B cell (primary cell): ENCODE results near the gene DIS3L2. TPM values are rescaled to one million over a fixed set of nuclear protein-coding genes. Genes with fewer than 3 reads are reported as not detected.

Experiments
- ATAC-seq: fragments of 200-7000 bp; cut with Tn5 transposase; one replicate; pipeline ENCODE4 v1.10.0; 2021; ENCODE audit warnings: low read depth, mild to moderate bottlenecking, moderate number of reproducible peaks, moderate library complexity
- CTCF ChIA-PET: fragments of 350-600 bp; sonication (Branson Sonifier 250); formaldehyde crosslinking; loops from one replicate; lab custom pipeline; 2021; ENCODE audit warnings: antibody characterized with exemption, inconsistent platforms; lab: Charles Lee
- POLR2A ChIA-PET: fragments of 350-600 bp; sonication (Branson Sonifier 250); formaldehyde crosslinking; loops from one replicate; lab custom pipeline; 2021; ENCODE audit warnings: antibody characterized with exemption; lab: Charles Lee
- DNase-seq: peaks from one replicate; pipeline ENCODE4 v3.0.0; 2013
- H2AFZ ChIP-seq: 2 replicates; pipeline ENCODE4 v1.6.1; 2012; ENCODE audit warnings: mild to moderate bottlenecking, low read depth, low read length; ENCODE audit not compliant: insufficient read depth, poor library complexity, severe bottlenecking
- H3K27ac ChIP-seq, 2 donors: 1 replicate in 1 of 2; 2 replicates in 1 of 2; pipeline ENCODE4 v1.5.1; 2012 to 2013; ENCODE audit warnings: low read length in 2 of 2, mild to moderate bottlenecking in 2 of 2, moderate library complexity in 1 of 2
- H3K27me3 ChIP-seq, 4 experiments: fragments of 200-600 bp in 1 of 4; sonication (generic) in 1 of 4; replicated peaks in 1 of 4; 1 replicate in 2 of 4; 2 replicates in 2 of 4; pipeline versions ENCODE4 v1.6.1 to v1.7.0; 2013 to 2016; ENCODE audit warnings: low read length in 3 of 4, mild to moderate bottlenecking in 2 of 4, mixed read lengths in 1 of 4, moderate library complexity in 1 of 4; ENCODE audit not compliant: insufficient read depth in 4 of 4, control insufficient read depth in 3 of 4; ENCODE audit errors: control extremely low read depth in 1 of 4
- H3K36me3 ChIP-seq, 2 experiments: replicated peaks in 1 of 2; 1 replicate in 1 of 2; 2 replicates in 1 of 2; pipeline versions ENCODE4 v1.6.1 to v1.7.1; 2013; ENCODE audit warnings: low read length in 1 of 2; ENCODE audit not compliant: insufficient read depth in 2 of 2, control insufficient read depth in 1 of 2; ENCODE audit errors: control extremely low read depth in 1 of 2, extremely low read depth in 1 of 2
- H3K4me1 ChIP-seq, 2 donors: fragments of 200-600 bp in 1 of 2; sonication (generic) in 1 of 2; 1 replicate in 1 of 2; 2 replicates in 1 of 2; pipeline versions ENCODE4 v1.5.1 to v1.6.1; 2013 to 2017; ENCODE audit warnings: low read length in 2 of 2; ENCODE audit not compliant: control insufficient read depth in 2 of 2, insufficient read depth in 2 of 2
- H3K4me2 ChIP-seq: replicated peaks from 2 replicates; pipeline ENCODE3; 2012; ENCODE audit warnings: mild to moderate bottlenecking, low read depth, low read length; ENCODE audit not compliant: poor library complexity, severe bottlenecking
- H3K4me3 ChIP-seq, 5 experiments: fragments of 200-600 bp in 1 of 5; sonication (generic) in 1 of 5; 1 replicate in 3 of 5; 2 replicates in 2 of 5; pipeline versions ENCODE4 v1.5.1 to v1.7.0; 2011 to 2016; ENCODE audit warnings: low read length in 4 of 5, mild to moderate bottlenecking in 4 of 5, low read depth in 2 of 5, control low read depth in 1 of 5, moderate library complexity in 1 of 5; ENCODE audit not compliant: insufficient read depth in 1 of 5; ENCODE audit errors: control extremely low read depth in 1 of 5, extremely low read depth in 1 of 5
- H3K79me2 ChIP-seq: fragments of 200-600 bp; sonication (generic); one replicate; pipeline ENCODE4 v1.6.0; 2016; ENCODE audit warnings: low read length; ENCODE audit not compliant: control insufficient read depth, insufficient read depth
- H3K9ac ChIP-seq: fragments of 200-600 bp; sonication (generic); 2 replicates; pipeline ENCODE4 v1.6.1; 2017; ENCODE audit warnings: mild to moderate bottlenecking, low read length, moderate library complexity
- H3K9me3 ChIP-seq, 3 donors: one replicate each; pipeline versions ENCODE4 v1.6.1 to v1.7.1; 2013; ENCODE audit warnings: low read length in 2 of 3; ENCODE audit not compliant: control insufficient read depth in 2 of 3, insufficient read depth in 1 of 3; ENCODE audit errors: control extremely low read depth in 1 of 3
- H4K20me1 ChIP-seq: 2 replicates; pipeline ENCODE4 v1.6.0; 2012; ENCODE audit warnings: mild to moderate bottlenecking, low read length; ENCODE audit not compliant: insufficient read depth, control insufficient read depth, poor library complexity, severe bottlenecking
- H3K27ac Mint-ChIP-seq: one replicate; pipeline ENCODE4 v1.8.0; 2021; ENCODE audit warnings: mixed read lengths
- H3K27me3 Mint-ChIP-seq: one replicate; pipeline ENCODE4 v1.8.0; 2021; ENCODE audit warnings: mixed read lengths
- H3K4me1 Mint-ChIP-seq: one replicate; pipeline ENCODE4 v1.8.0; 2021; ENCODE audit warnings: mixed read lengths
- H3K4me3 Mint-ChIP-seq: one replicate; pipeline ENCODE4 v1.8.0; 2021; ENCODE audit warnings: mixed read lengths
- H3K9me3 Mint-ChIP-seq: one replicate; pipeline ENCODE4 v1.8.0; 2022; ENCODE audit warnings: mixed read lengths; ENCODE audit not compliant: insufficient read depth
- CTCF ChIP-seq: fragments of 200-600 bp; IDR thresholded peaks from one replicate; pipeline ENCODE4 v1.8.0; 2022; ENCODE audit warnings: antibody characterized with exemption, mild to moderate bottlenecking
- EZH2 ChIP-seq: IDR thresholded peaks from 2 replicates; pipeline ENCODE4 v1.6.1; 2012; ENCODE audit warnings: borderline replicate concordance, low read depth, mild to moderate bottlenecking, moderate library complexity, low read length; ENCODE audit not compliant: insufficient read depth, poor library complexity, severe bottlenecking
- WGBS: methylation state at CpG from one replicate; pipeline ENCODE4 v1.1.5; 2013; ENCODE audit warnings: missing lambda C conversion rate; ENCODE audit not compliant: insufficient coverage; 5-methylcytosine and 5-hydroxymethylcytosine counted together
- intact Hi-C: fragments of 100-400 bp; cut with micrococcal nuclease; formaldehyde crosslinking; loops from one replicate; pipeline ENCODE4 v1.10.0; 2022
- polyA plus RNA-seq: library from polyadenylated mRNA; depleted of rRNA; stranded (reverse); fragments of >200 nt; gene quantifications from 2 replicates; pipeline ENCODE4 v1.2.3, GENCODE V29; 2012
- total RNA-seq, 2 donors: library from RNA; stranded (reverse); fragments of 120-200 nt in 1 of 2; gene quantifications; 1 replicate in 1 of 2; 2 replicates in 1 of 2; pipeline versions ENCODE4 v1.2.3 to v1.2.4, GENCODE V29; 2013 to 2022

Gene DIS3L2
- total and polyA plus RNA-seq, 2 donors (not counting 1 experiment from before 2014, with no cell fraction given), result 34.5 to 70.1 TPM

DNA sequence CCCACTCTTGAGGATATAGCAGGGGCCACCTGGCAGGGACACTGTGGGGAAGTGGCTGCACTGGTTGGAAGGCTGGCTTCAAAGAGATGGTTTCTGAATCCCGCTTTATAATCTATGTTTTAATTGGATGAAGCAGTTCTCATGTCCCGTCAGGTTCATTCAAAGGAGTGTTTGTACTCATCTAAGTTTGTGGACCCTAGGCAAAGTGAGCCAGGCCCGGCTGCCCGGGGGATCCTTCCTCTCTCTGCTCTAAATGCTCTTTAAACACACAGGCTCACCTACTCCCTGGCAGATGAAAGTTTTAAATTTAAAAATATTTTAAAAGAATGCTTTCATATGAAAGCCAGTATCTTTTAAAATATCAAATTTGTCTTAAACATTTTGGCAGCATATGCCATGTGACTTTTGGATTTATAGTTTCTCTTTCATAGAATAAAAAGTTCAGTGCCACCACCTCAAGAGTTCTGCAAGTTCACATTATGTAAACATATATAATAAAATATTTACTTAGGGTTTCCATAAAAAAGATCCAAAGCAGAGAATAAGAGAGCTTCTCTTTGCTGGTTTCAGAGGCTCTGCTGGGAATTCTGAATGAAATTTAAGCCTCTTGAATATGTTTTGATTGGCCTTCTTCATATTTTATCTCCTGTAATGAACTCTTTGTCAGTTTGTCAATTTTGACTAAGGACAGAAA is 273.6 kb downstream of the DIS3L2 start:
- 82% methylated on average over 2 of the region's 4 CpGs for WGBS
- H3K4me1 ChIP-seq, result no peaks in the 10 kb centered on the region
- POLR2A ChIA-PET, result no interaction called here
- Mint-ChIP-seq H3K4me3 (no peak overlapping the region), H3K4me1 (no peaks in the 10 kb centered on the region), H3K27me3 (no peaks in the 10 kb centered on the region), H3K9me3 (no peaks in the 10 kb centered on the region), H3K27ac (no peak overlapping the region)
- TF ChIP-seq CTCF, result no peak
- no peak for TF ChIP-seq EZH2
- CTCF ChIA-PET, result no interaction called here
- H3K79me2 ChIP-seq, result no peaks in the 10 kb centered on the region
- no peaks in the 10 kb centered on the region for H3K27me3 ChIP-seq
- peaks cover 2 to 22% of the 10 kb centered on the region in 2 experiments for H3K36me3 ChIP-seq
- H3K4me2 ChIP-seq, result no peak overlapping the region
- no peak overlapping the region for H2AFZ ChIP-seq
- no peak overlapping the region for H3K27ac ChIP-seq
- DNase-seq (no peak), ATAC-seq (no peak)
- no peaks in the 10 kb centered on the region for H4K20me1 ChIP-seq
- no peaks in the 10 kb centered on the region for H3K9me3 ChIP-seq
- intact Hi-C loops, result no loop called here
- no peak overlapping the region for H3K4me3 ChIP-seq
- no peak overlapping the region for H3K9ac ChIP-seq

DNA sequence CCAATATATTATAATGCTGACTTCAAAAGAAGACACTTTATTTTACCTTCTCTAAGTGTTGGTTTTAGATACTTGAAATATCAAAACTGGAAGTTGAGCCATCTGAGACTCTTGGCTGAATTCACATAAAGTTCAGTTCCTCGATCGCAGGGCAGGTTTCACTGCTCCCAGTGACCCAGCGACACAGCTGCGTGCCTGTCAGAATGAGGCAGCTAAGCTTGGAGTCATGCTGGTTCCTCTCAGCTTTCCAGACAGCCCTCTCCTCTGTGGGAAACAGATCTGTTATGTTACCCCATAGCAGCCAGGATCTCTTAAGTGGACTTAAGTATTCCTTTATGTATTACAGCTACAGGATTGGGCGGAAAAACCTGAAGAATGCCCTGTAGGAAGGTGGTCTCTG is 274.2 kb downstream of the DIS3L2 start:
- no peaks in the 10 kb centered on the region for H3K4me1 ChIP-seq
- ChIA-PET CTCF (no interaction called here), POLR2A (no interaction called here)
- no peak overlapping the region for H3K9ac ChIP-seq
- H3K36me3 ChIP-seq, result peaks cover 2 to 27% of the 10 kb centered on the region in 2 experiments
- no peaks in the 10 kb centered on the region for H3K27me3 Mint-ChIP-seq
- 60% methylated on average over 4 of the region's 5 CpGs for WGBS
- H3K79me2 ChIP-seq, result no peaks in the 10 kb centered on the region
- no peak for DNase-seq
- no peak overlapping the region for H2AFZ ChIP-seq
- no peak for ATAC-seq
- no peak for TF ChIP-seq EZH2
- TF ChIP-seq CTCF, result no peak
- H3K4me3 Mint-ChIP-seq, result no peak overlapping the region
- H4K20me1 ChIP-seq, result no peaks in the 10 kb centered on the region
- no peaks in the 10 kb centered on the region for H3K9me3 ChIP-seq
- intact Hi-C loops, result no loop called here
- no peaks in the 10 kb centered on the region for H3K9me3 Mint-ChIP-seq
- no peak overlapping the region for H3K4me3 ChIP-seq
- H3K27ac ChIP-seq, result no peak overlapping the region
- H3K27me3 ChIP-seq, result no peaks in the 10 kb centered on the region
- no peaks in the 10 kb centered on the region for H3K4me1 Mint-ChIP-seq
- no peak overlapping the region for H3K27ac Mint-ChIP-seq
- no peak overlapping the region for H3K4me2 ChIP-seq
